Activated gamma-delta T cell treated with anti-CD3 and anti-CD28 coated beads, Interleukin-2, amount 50 U/mL, for 16 hours (primary cell): ENCODE results near the gene LYSMD3.
A peak's percentile ranks its signal among the peaks of the same experiment; 100 is the strongest.

Source experiments
- DNase-seq: peaks from one replicate; pipeline ENCODE4 v3.0.0-alpha.2; 2020; ENCODE audit warnings: low read depth

The LYSMD3 gene

GRCh38 chr5:90479611-90480385, 49.6 kb downstream of the LYSMD3 start:
- DNase-seq: no peak

GRCh38 chr5:90477621-90478215, 51.7 kb downstream of the LYSMD3 start:
- no peak for DNase-seq

DNA sequence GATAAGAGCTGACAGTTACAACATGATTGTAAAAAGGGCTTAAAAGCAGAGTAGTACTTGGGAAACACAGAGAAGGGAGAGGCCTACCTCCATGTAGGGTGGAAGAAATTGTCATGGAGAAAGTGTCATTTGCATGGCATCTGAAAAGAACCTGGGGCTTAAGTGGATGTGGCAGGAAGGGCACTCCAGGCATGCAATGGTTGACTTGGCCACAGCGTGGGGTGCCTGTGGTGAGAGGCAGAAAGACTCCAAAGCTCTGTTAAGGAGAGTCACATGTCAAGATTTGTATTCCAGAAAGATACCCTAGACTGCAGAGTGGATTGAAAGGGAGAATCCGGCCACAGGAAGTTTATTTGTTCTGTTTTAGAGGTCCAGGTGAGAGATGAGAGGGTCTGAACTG, 52.3 kb downstream of the LYSMD3 start:
- DNase-seq: no peak

GRCh38 chr5:90476391-90476790, 53.0 kb downstream of the LYSMD3 start:
- DNase-seq: no peak

DNA sequence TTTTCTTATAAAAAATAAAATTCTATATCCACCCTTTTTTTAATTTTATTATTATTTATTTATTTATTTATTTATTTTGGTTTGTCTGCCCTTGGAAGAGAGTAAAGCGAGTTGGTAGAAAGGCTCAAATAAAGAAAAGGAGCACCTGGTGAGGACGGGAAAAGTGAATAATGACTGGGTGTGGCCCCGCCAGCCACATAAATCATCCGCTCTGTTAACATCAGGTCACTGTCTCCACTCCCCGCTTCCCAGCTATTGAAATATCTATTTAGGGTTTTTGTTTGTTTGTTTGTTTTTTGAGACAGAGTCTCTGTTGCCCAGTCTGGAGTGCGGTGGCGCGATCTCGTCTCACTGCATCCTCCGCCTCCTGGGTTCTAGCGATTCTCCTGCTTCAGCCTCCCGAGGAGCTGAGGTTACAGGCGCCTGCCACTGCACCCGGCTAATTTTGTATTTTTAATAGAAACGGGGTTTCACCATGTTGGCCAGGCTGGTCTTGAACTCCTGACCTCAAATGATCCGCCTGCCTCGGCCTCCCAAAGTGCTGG, 53.9 kb downstream of the LYSMD3 start:
- no peak for DNase-seq

DNA sequence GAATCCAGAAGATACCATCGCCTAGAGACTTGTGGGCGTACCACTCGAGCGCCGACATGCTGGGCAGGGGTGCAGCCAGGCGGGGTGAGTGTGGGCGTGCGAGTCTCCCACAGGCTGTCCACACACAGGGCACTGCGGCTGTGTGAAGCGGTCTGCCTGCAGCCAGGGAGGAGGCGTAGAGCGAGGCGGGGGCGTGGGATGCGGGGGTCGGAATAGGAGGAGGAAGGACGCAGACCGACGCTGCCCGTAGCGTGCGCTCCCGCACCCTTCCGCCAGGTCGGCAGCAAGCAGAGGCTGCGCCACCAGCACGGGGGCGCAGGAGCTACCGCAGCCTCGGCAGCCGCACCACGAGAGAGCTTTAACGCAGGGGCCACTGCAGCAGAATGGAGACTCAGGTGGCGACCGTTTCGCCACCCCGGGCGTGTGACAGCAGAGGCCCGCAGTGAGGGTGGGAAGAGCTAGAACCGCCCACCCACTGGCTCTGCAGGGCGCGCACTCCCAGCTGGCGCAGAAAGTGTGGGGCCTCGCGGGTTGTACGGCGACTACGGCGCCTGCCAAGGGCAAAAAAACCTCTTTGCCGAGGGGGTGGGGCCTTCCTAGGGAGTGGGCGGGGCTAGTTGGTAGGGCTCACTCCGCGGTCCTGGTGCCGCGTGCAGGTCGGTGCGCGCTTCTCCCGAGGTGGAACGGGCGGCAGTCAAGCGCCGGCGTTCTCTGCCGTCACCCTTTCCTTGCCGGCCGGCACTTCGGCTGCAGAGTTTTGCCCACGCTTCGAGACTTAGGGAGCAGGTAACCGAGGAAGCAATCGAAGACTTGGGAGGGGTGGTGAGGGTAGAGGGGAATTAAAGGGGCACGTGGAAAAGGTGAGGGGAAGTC, 54.9 kb downstream of the LYSMD3 start, which contains the start of the genes MBLAC2 and POLR3G:
Gene MBLAC2 (minus strand): TSS at position 537 of the 873 bp plus-strand sequence. CDS start 479 bp downstream, at position 58.
Gene POLR3G (plus strand): TSS at position 630 of the 873 bp plus-strand sequence. CDS start 10,704 bp downstream, outside the sequence.
- peak; percentile 90 for DNase-seq

- peak; percentile 1 for DNase-seq
These were observed 55.8 kb downstream of the LYSMD3 start for GRCh38 chr5:90473396-90474234.

DNA sequence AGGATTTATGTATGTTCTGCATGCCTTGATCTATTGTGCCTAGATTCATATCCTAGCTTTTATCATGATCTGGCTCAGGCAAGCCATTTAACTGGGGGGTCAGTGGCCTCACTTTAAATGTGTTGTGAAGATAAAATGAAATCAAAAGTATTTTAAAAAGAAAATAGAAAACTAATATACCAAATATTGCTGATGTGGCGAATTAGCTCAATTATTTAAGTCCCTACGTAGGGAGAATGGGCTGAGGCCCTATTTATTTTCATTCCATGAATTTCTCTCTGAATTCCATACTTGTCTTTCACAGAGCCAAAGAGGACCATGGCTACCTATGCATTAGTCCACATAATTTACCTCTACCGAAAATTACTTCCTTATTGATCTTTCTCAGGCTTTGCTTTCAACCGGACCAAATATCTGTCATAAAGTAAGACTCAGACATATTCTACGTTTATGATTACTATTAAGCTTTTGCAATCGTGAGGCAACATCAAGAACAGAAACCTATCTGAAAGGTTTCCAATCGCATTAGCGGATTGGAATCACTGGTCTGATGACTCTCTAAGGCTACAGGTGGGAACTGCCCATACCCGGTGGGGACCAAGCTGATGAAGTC, 56.5 kb downstream of the LYSMD3 start:
- no peak for DNase-seq
